ENCODE measurements around the gene TRIM29. TPM values are rescaled to one million over a fixed set of nuclear protein-coding genes. Genes with fewer than 3 reads are reported as not detected.

Gene TRIM29
- total RNA-seq, 1 experiment from 2014 or later: 38.5 TPM

DNA sequence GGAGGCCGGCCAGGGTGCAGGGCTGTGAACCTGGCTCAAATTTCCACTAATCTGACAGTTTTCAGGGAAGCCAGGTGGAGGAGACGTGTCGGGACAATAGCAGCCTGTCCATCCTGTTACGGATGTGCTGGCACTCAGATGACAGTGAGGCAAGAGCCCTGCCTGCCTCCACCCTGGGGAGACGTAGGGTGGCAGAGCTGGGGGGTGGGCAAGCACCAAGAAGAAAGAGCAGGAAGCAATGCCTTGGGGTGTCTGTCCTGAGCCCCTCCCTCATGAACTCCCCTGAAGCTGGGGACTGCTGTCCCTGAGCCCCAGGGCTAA, 10.0 kb upstream of the TRIM29 start:
- H3F3A ChIP-seq (ENCODE audit: low read length, unreplicated experiment): no peaks in the 10 kb centered on the region
- no peak for DNase-seq
- no peak overlapping the region for H3K4me3 ChIP-seq (ENCODE audit: low read length)
- no peak overlapping the region for H3K9ac ChIP-seq (ENCODE audit: low read length)
- H3K79me2 ChIP-seq (ENCODE audit: low read length): no peaks in the 10 kb centered on the region
- no peak overlapping the region for H3K4me2 ChIP-seq (ENCODE audit: low read length)
- H3K27ac ChIP-seq (ENCODE audit: low read length): no peak overlapping the region
- H3K27me3 ChIP-seq (ENCODE audit: low read length): peaks cover 19% of the 10 kb centered on the region
- BruUV-seq (replicated peaks): no TSS peak
- ChIA-PET CTCF (no interaction called here), POLR2A (ENCODE audit: unreplicated experiment) (no interaction called here)
- ATAC-seq: no peak
- H3K9me2 ChIP-seq (replicated peaks; ENCODE audit: low read length): no peaks in the 10 kb centered on the region
- no peaks in the 10 kb centered on the region for H4K20me1 ChIP-seq (ENCODE audit: low read length)
- TF ChIP-seq EZH2phosphoT487 (IDR thresholded peaks at IDR 0.05; ENCODE audit: borderline replicate concordance, low read length): no peak
- TF ChIP-seq, protein P1, sequence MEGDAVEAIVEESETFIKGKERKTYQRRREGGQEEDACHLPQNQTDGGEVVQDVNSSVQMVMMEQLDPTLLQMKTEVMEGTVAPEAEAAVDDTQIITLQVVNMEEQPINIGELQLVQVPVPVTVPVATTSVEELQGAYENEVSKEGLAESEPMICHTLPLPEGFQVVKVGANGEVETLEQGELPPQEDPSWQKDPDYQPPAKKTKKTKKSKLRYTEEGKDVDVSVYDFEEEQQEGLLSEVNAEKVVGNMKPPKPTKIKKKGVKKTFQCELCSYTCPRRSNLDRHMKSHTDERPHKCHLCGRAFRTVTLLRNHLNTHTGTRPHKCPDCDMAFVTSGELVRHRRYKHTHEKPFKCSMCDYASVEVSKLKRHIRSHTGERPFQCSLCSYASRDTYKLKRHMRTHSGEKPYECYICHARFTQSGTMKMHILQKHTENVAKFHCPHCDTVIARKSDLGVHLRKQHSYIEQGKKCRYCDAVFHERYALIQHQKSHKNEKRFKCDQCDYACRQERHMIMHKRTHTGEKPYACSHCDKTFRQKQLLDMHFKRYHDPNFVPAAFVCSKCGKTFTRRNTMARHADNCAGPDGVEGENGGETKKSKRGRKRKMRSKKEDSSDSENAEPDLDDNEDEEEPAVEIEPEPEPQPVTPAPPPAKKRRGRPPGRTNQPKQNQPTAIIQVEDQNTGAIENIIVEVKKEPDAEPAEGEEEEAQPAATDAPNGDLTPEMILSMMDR (conservative IDR thresholded peaks at IDR 0.05; ENCODE audit: low read depth, low read length): no peak
- no peak for TF ChIP-seq EZH2 (IDR thresholded peaks at IDR 0.05; ENCODE audit: low read length, unreplicated experiment)
- no peaks in the 10 kb centered on the region for H3K36me3 ChIP-seq (ENCODE audit: low read depth, low read length)
- intact Hi-C loops (cut with micrococcal nuclease): no loop called here
- H2AFZ ChIP-seq (ENCODE audit: low read length): no peak overlapping the region
- H3K4me1 ChIP-seq (ENCODE audit: insufficient read depth, low read length): no peaks in the 10 kb centered on the region
- no peaks in the 10 kb centered on the region for H3K9me3 ChIP-seq (ENCODE audit: low read length)

DNA sequence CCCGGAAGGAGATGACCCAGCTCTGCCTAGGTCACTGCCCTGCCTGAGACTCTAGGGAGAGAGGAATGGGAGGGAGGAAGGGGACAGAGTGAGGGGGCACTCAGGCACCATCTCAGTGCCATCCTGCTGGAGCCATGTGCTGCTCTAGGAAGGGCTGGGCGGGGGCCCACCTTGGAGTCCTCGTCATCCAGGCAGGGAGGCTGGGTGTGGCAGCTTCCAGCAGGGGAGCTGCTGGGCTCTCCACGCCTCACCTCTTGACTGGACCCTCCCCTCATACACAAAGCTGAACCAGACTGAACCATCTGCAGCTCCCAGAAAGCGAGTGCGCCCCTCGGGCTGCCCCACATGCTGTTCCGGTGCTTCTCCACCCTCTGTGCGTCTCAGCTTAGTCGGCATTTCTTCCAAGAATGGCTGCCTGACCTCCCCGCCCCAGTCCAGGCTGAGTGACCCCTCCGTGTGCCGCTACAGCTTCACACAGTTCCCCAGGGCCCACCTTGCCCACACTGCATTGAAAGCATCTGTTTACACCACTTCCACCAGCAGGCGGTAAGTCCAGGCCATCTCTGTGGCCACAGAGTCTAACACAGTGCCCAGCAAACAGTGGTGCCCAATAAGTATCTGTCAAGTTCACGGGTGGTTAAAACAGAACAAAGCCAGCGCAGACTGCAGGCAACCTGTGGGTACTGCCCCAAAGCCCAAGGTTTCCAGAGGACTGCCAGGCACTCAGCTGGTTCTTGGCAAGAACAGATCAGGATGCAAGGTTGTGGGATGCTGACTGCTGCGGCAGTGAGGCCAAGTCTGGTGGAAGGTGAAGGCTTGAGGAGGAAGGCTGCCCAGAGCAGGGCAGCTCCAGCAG, 9.4 kb upstream of the TRIM29 start:
- Histone ChIP-seq H3K36me3 (ENCODE audit: low read depth, low read length) (no peaks in the 10 kb centered on the region), H3F3A (ENCODE audit: low read length, unreplicated experiment) (no peaks in the 10 kb centered on the region), H3K79me2 (ENCODE audit: low read length) (no peaks in the 10 kb centered on the region), H2AFZ (ENCODE audit: low read length) (no peak overlapping the region), H3K27ac (ENCODE audit: low read length) (no peak overlapping the region), H3K9me2 (replicated peaks; ENCODE audit: low read length) (no peaks in the 10 kb centered on the region), H3K4me2 (ENCODE audit: low read length) (no peak overlapping the region), H3K27me3 (ENCODE audit: low read length) (peaks cover 19% of the 10 kb centered on the region), H3K4me3 (ENCODE audit: low read length) (no peak overlapping the region), H4K20me1 (ENCODE audit: low read length) (no peaks in the 10 kb centered on the region), H3K9ac (ENCODE audit: low read length) (no peak overlapping the region), H3K4me1 (ENCODE audit: insufficient read depth, low read length) (no peaks in the 10 kb centered on the region), H3K9me3 (ENCODE audit: low read length) (no peaks in the 10 kb centered on the region)
- CTCF ChIA-PET: no interaction called here
- intact Hi-C loops (cut with micrococcal nuclease): no loop called here
- TF ChIP-seq, protein P1 (conservative IDR thresholded peaks at IDR 0.05; ENCODE audit: low read depth, low read length): no peak
- TF ChIP-seq EZH2phosphoT487 (IDR thresholded peaks at IDR 0.05; ENCODE audit: borderline replicate concordance, low read length) (no peak), EZH2 (IDR thresholded peaks at IDR 0.05; ENCODE audit: low read length, unreplicated experiment) (no peak)
- DNase-seq: no peak
- BruUV-seq (replicated peaks): no TSS peak
- ATAC-seq: no peak; the same call in 1 of the 2 replicates
- POLR2A ChIA-PET (ENCODE audit: unreplicated experiment): interaction anchor here (0.6 kb wide), 1 partner anchor 664 kb away, joined by 3 read pairs; no protein-coding TSS in a partner anchor

DNA sequence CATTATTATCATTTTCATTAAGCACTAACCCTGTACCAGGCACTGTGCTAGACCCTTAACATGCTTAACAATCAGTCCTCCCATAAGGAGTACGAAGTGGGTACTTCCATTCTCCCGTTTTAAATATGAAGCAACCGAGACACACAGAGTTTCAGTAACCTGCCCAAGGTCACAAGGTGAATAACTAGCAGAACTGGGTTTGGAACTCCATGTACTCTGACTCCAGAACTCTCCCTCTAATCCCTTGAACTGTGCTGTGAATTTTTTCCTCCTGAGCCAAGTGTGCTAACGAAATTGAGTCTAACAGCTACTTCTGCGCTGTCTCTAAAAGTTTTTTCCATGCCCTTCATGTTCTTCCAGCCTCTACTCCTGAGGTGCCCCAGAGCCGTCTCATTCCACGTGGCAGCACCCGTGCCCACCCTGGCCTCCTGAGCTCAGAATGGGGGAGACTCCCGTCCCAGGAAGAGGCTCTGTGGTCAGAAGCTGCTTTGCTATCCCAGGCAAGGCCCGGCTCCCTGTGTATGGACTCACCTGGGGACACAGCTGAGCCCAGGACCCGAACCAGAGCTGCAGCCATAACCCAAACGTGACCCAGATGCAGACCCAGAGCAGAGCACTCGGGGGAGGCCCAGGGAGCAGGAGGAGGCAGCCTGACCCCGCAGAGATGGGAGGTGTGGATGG, 8.6 kb upstream of the TRIM29 start:
- ChIA-PET CTCF (no interaction called here), POLR2A (ENCODE audit: unreplicated experiment) (interaction anchor here (0.6 kb wide), 1 partner anchor 663 kb away, joined by 3 read pairs; no protein-coding TSS in a partner anchor)
- H2AFZ ChIP-seq (ENCODE audit: low read length): no peak overlapping the region
- no peaks in the 10 kb centered on the region for H3F3A ChIP-seq (ENCODE audit: low read length, unreplicated experiment)
- H3K79me2 ChIP-seq (ENCODE audit: low read length): no peaks in the 10 kb centered on the region
- TF ChIP-seq, protein P1 (conservative IDR thresholded peaks at IDR 0.05; ENCODE audit: low read depth, low read length): no peak
- no peak for TF ChIP-seq EZH2 (IDR thresholded peaks at IDR 0.05; ENCODE audit: low read length, unreplicated experiment)
- no peak for TF ChIP-seq EZH2phosphoT487 (IDR thresholded peaks at IDR 0.05; ENCODE audit: borderline replicate concordance, low read length)
- no peaks in the 10 kb centered on the region for H3K4me1 ChIP-seq (ENCODE audit: insufficient read depth, low read length)
- intact Hi-C loops (cut with micrococcal nuclease): no loop called here
- H3K4me2 ChIP-seq (ENCODE audit: low read length): no peak overlapping the region
- peaks cover 19% of the 10 kb centered on the region for H3K27me3 ChIP-seq (ENCODE audit: low read length)
- no peak for ATAC-seq
- no peak overlapping the region for H3K4me3 ChIP-seq (ENCODE audit: low read length)
- no peaks in the 10 kb centered on the region for H3K36me3 ChIP-seq (ENCODE audit: low read depth, low read length)
- no TSS peak for BruUV-seq (replicated peaks)
- no peak overlapping the region for H3K27ac ChIP-seq (ENCODE audit: low read length)
- H3K9me2 ChIP-seq (replicated peaks; ENCODE audit: low read length): no peaks in the 10 kb centered on the region
- no peak for DNase-seq
- H3K9ac ChIP-seq (ENCODE audit: low read length): no peak overlapping the region
- H3K9me3 ChIP-seq (ENCODE audit: low read length): no peaks in the 10 kb centered on the region
- H4K20me1 ChIP-seq (ENCODE audit: low read length): no peaks in the 10 kb centered on the region

Measured in PC-3 (cell line).